OCI-LY3 (cell line): ENCODE measurements around the gene CDC14B.

Experiments used
- H2AFZ ChIP-seq: fragments of 200-600, 300-600 bp; shearing (Covaris generic); 2 replicates; pipeline ENCODE4 v1.6.0; 2014; ENCODE audit warnings: antibody characterized with exemption, low read depth, low read length
- H3K27ac ChIP-seq: fragments of 200-600, 300-600 bp; sonication (generic); 2 replicates; pipeline ENCODE4 v1.5.1; 2014; ENCODE audit warnings: mild to moderate bottlenecking, low read length, moderate library complexity, mixed read lengths
- H3K27me3 ChIP-seq: fragments of 200-600, 300-600 bp; sonication (generic); 2 replicates; pipeline ENCODE4 v1.6.1; 2014; ENCODE audit warnings: low read depth, low read length, mixed read lengths
- H3K36me3 ChIP-seq: fragments of 200-600, 300-600 bp; sonication (generic); replicated peaks from 2 replicates; pipeline ENCODE3; 2014; ENCODE audit warnings: low read depth, low read length, mixed read lengths
- H3K4me1 ChIP-seq: fragments of 300-600, 200-600 bp; sonication (generic); 2 replicates; pipeline ENCODE4 v1.6.1; 2014; ENCODE audit warnings: low read length, mixed read lengths
- H3K4me2 ChIP-seq: fragments of 200-600, 300-600 bp; sonication (generic); 2 replicates; pipeline ENCODE4 v1.6.1; 2014; ENCODE audit warnings: low read length, mixed read lengths
- H3K4me3 ChIP-seq: fragments of 300-600, 200-600 bp; sonication (generic); 2 replicates; pipeline ENCODE4 v1.5.1; 2014; ENCODE audit warnings: antibody characterized with exemption, mild to moderate bottlenecking, low read length, moderate library complexity
- H3K79me2 ChIP-seq: fragments of 300-600, 200-600 bp; shearing (Covaris generic); 2 replicates; pipeline ENCODE4 v1.6.1; 2014; ENCODE audit warnings: mild to moderate bottlenecking, low read length, mixed read lengths
- H3K9ac ChIP-seq: fragments of 300-600, 200-600 bp; shearing (Covaris generic); 2 replicates; pipeline ENCODE4 v1.6.0; 2014; ENCODE audit warnings: mild to moderate bottlenecking, low read length, moderate library complexity
- H3K9me3 ChIP-seq: fragments of 200-600, 300-600 bp; shearing (Covaris generic); 2 replicates; pipeline ENCODE4 v1.6.1; 2014; ENCODE audit warnings: low read length, mixed read lengths; ENCODE audit not compliant: insufficient read depth
- H4K20me1 ChIP-seq: fragments of 200-600, 300-600 bp; sonication (generic); 2 replicates; pipeline ENCODE4 v1.6.1; 2016; ENCODE audit warnings: low read length, mixed read lengths; ENCODE audit not compliant: insufficient read depth
- EZH2phosphoT487 ChIP-seq: fragments of 200-600 bp; shearing (Covaris generic); IDR thresholded peaks from 2 replicates; pipeline ENCODE4 v1.6.1; 2018; ENCODE audit warnings: antibody characterized with exemption, mixed run types, low read depth
- TF ChIP-seq, protein P1 (sequence below): fragments of 200-600, 300-600 bp; sonication (generic); IDR thresholded peaks from 2 replicates; pipeline ENCODE4 v1.5.1; 2014; ENCODE audit warnings: antibody characterized with exemption, low read length, low read depth

CDC14B gene

DNA sequence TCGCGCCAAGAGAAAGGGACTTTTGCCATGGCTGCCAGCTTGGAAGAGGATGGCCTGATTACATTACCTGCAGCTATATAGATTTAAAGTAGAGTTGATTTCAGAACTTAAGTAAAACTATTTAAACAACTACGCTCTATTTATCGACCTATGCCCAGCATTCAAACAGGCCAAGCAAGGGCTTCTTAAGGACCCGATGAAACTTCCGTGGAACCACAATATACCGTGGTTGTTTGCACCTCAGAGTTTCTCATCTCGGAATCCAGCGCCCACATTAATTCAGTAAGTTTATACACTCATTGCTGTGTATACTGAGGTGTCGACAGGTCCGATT is 505 bp upstream of the CDC14B start:
- H3K4me2 ChIP-seq = peak overlapping the region; percentile 3
- no peaks in the 10 kb centered on the region for H3K4me1 ChIP-seq
- no peaks in the 10 kb centered on the region for H3K27me3 ChIP-seq
- no peaks in the 10 kb centered on the region for H3K79me2 ChIP-seq
- no peak for TF ChIP-seq EZH2phosphoT487
- peak overlapping the region; percentile 24; the same call in 1 of the 2 replicates for H2AFZ ChIP-seq
- no peaks in the 10 kb centered on the region for H4K20me1 ChIP-seq
- no peak overlapping the region for H3K27ac ChIP-seq
- H3K9me3 ChIP-seq = no peaks in the 10 kb centered on the region
- no peaks in the 10 kb centered on the region for H3K36me3 ChIP-seq
- H3K9ac ChIP-seq = no peak overlapping the region
- H3K4me3 ChIP-seq = peak overlapping the region; percentile 71

DNA sequence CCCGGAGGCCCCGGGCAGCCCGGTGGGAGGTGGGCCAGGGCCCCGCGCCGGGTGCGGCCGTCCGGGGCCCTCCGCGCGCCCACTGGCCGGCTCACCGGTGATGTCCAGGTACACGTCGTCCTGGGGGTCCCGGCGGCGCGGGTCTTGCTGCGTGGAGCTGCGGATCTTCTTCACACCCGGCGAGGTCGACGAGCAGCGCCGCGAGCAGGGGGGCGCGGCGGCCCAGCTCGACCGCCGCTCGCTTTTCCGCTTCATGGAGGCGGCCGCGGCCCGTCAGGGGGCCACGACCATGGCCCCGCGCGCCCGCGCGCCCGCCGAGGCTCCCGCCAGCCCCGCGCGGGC is 548 bp downstream of the CDC14B start:
- Histone ChIP-seq H3K36me3 (no peaks in the 10 kb centered on the region), H2AFZ (no peak overlapping the region), H3K9ac (no peak overlapping the region), H3K27me3 (no peaks in the 10 kb centered on the region), H3K27ac (no peak overlapping the region), H3K4me2 (no peak overlapping the region), H3K4me1 (no peaks in the 10 kb centered on the region), H3K4me3 (no peak overlapping the region; the same call in 1 of the 2 replicates), H3K79me2 (no peaks in the 10 kb centered on the region), H4K20me1 (no peaks in the 10 kb centered on the region), H3K9me3 (no peaks in the 10 kb centered on the region)
- no peak for TF ChIP-seq EZH2phosphoT487
- TF ChIP-seq, protein P1, sequence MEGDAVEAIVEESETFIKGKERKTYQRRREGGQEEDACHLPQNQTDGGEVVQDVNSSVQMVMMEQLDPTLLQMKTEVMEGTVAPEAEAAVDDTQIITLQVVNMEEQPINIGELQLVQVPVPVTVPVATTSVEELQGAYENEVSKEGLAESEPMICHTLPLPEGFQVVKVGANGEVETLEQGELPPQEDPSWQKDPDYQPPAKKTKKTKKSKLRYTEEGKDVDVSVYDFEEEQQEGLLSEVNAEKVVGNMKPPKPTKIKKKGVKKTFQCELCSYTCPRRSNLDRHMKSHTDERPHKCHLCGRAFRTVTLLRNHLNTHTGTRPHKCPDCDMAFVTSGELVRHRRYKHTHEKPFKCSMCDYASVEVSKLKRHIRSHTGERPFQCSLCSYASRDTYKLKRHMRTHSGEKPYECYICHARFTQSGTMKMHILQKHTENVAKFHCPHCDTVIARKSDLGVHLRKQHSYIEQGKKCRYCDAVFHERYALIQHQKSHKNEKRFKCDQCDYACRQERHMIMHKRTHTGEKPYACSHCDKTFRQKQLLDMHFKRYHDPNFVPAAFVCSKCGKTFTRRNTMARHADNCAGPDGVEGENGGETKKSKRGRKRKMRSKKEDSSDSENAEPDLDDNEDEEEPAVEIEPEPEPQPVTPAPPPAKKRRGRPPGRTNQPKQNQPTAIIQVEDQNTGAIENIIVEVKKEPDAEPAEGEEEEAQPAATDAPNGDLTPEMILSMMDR = no peak

DNA sequence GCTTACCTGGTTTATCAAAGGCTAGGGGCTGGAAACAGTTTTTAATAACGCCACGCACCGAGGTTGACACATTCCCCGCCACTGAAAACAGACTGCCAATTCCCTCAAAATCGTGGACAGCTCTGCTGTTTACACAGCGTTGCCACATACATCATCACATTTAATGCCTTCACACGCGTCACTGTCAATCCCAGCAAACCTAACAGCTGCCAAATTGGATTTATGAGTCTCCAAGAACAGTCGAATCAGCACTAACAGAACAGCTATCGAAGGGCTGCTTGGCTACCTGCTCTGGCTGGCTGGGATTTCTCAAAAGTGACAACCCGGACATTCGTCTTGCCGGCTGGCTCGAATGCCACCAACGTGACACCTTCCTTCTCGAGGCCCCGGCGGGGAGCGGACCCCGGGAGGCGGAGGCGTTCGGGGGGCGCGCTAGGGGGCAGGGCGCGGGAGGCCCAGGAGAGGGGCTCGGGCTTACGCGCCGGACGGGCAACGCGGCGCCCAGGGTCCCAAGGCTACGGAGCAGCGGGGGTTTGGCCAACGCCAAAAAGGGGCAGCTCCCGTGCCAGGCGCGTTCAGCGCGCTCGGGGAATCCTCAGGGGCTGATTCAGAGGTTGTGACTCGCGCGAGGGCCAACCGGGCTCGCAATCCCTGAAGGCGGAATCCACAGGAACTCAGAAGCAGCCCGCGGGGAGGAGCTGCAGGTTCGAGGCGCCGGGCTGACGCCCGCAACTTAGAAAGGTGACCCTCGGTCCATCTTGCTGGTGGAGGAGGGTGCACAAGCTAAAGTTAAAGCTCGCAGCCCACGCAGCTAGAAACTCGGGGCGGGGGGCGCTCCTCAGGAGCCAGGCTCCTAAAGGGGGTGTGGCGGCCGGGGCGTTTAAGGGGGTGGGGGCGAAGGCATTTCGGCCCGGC is 1.2 kb downstream of the CDC14B start:
- Histone ChIP-seq H3K27ac (no peak overlapping the region), H4K20me1 (no peaks in the 10 kb centered on the region), H3K4me2 (no peak overlapping the region), H3K27me3 (peaks cover 4% of the 10 kb centered on the region; the same call in 1 of the 2 replicates), H3K79me2 (no peaks in the 10 kb centered on the region), H3K36me3 (no peaks in the 10 kb centered on the region), H3K9me3 (no peaks in the 10 kb centered on the region), H2AFZ (no peak overlapping the region), H3K4me1 (no peaks in the 10 kb centered on the region), H3K4me3 (no peak overlapping the region), H3K9ac (no peak overlapping the region)
- TF ChIP-seq, protein P1 = no peak
- no peak for TF ChIP-seq EZH2phosphoT487

DNA sequence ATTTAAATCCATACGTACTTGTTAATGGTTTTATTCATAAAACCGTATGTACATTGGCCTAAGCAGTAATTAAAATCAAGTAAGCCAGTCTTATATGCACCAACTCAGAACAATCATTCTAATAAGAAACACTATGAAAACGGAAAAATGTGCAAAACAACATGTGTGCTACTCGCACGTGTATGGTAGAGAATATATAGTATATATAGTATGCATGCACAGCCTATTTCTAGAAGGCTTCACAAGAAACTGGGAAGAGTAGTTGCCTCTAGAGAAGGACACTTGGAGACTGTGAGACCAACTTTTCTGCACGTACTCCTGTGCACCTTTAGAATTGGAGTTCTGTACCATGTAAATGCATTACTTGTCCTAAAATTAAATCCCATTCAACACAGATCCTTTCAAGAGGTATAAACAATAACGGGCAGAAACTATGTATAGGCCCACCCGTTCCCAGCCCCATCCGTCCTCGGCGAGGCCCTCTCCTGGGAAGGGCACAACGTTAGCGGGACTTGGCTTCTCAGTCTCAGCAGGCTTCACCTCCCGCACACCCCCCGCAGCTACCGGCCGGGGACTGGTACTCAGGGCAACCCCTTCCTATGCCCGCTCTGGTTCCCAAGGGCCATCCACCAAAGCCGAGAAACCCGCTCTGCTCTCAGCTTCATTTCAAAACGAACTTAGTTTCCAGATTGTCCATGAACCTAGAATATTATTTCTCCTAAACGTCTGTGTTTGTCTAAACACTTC is 2.0 kb downstream of the CDC14B start:
- H2AFZ ChIP-seq = no peak overlapping the region
- H3K9ac ChIP-seq = no peak overlapping the region
- no peaks in the 10 kb centered on the region for H3K79me2 ChIP-seq
- H3K4me2 ChIP-seq = no peak overlapping the region
- no peak overlapping the region for H3K27ac ChIP-seq
- H3K9me3 ChIP-seq = no peaks in the 10 kb centered on the region
- no peaks in the 10 kb centered on the region for H3K36me3 ChIP-seq
- H4K20me1 ChIP-seq = no peaks in the 10 kb centered on the region
- no peak overlapping the region for H3K4me3 ChIP-seq
- H3K4me1 ChIP-seq = no peaks in the 10 kb centered on the region
- H3K27me3 ChIP-seq = peaks cover 12% of the 10 kb centered on the region
- TF ChIP-seq, protein P1 = no peak
